A549 (cell line): Measurements from ENCODE around the gene ASCL2. TPM values are rescaled to one million over a fixed set of nuclear protein-coding genes. Genes with fewer than 3 reads are reported as not detected.

Source experiments
- ATAC-seq, 2 experiments: fragments of 200-7000 bp in 1 of 2; fragments of >200 bp in 1 of 2; cut with Nextera tagmentation in 1 of 2; cut with Tn5 transposase in 1 of 2; 3 replicates each; pipeline versions ENCODE4 v1.8.0 to v1.9.1; 2018 to 2020; ENCODE audit warnings: mild to moderate bottlenecking in 1 of 2, moderate library complexity in 1 of 2
- CTCF ChIA-PET: fragments of 300-600 bp; sonication (Branson Sonifier 250); formaldehyde crosslinking; extraction: SDS; loops from one replicate; lab custom pipeline; 2021; ENCODE audit warnings: antibody characterized with exemption, inconsistent platforms; lab: Yijun Ruan, JAX
- POLR2A ChIA-PET: fragments of 350-600 bp; formaldehyde crosslinking; extraction: SDS; loops from one replicate; lab custom pipeline; 2021; ENCODE audit warnings: antibody characterized with exemption, inconsistent platforms; lab: Yijun Ruan, JAX
- DNase-seq, 2 experiments: peaks; one replicate each; pipeline versions ENCODE4 v3.0.0 to v3.0.0-alpha.2; 2011 to 2016; ENCODE audit warnings: low read depth in 1 of 2, low spot score in 1 of 2
- FAIRE-seq: peaks from 2 replicates; lab custom pipeline; 2011; peaks lifted over from hg19 to GRCh38; lab: Jason Lieb, UNC
- H3K27ac ChIP-seq, 2 experiments: fragments of >200 bp; sonication (Bioruptor Twin); formaldehyde crosslinking; 3 replicates each; pipeline ENCODE4 v1.5.1; 2016 to 2017
- H3K4me1 ChIP-seq: fragments of >200 bp; sonication (Bioruptor Twin); formaldehyde crosslinking; 3 replicates; pipeline ENCODE4 v1.6.1; 2016
- H3K4me2 ChIP-seq: fragments of >200 bp; sonication (Bioruptor Twin); formaldehyde crosslinking; 3 replicates; pipeline ENCODE4 v1.6.1; 2016
- H3K4me3 ChIP-seq: fragments of >200 bp; sonication (Bioruptor Twin); formaldehyde crosslinking; 3 replicates; pipeline ENCODE4 v1.5.1; 2016
- H3K9me3 ChIP-seq: fragments of >200 bp; sonication (Bioruptor Twin); formaldehyde crosslinking; 3 replicates; pipeline ENCODE4 v1.6.1; 2016
- BHLHE40 ChIP-seq: IDR thresholded peaks from 2 replicates; pipeline ENCODE4 v1.6.1; 2012; ENCODE audit warnings: low read depth, low read length, inconsistent platforms
- CHD4 ChIP-seq: fragments of 200-600 bp; sonication (generic); IDR thresholded peaks from 2 replicates; pipeline ENCODE4 v1.6.1; 2016; ENCODE audit warnings: antibody characterized with exemption, mild to moderate bottlenecking, borderline replicate concordance
- EHF ChIP-seq: fragments of 250-450 bp; sonication (Bioruptor Pico); IDR thresholded peaks from 2 replicates; pipeline ENCODE4 v1.5.0; 2020; ENCODE audit warnings: mild to moderate bottlenecking
- EHMT2 ChIP-seq: fragments of 200-600 bp; sonication (generic); IDR thresholded peaks from 2 replicates; pipeline ENCODE4 v1.6.1; 2016; ENCODE audit warnings: antibody characterized with exemption, low read depth, mild to moderate bottlenecking, moderate library complexity
- FOSB ChIP-seq: fragments of 250-450 bp; sonication (Bioruptor Pico); IDR thresholded peaks from 2 replicates; pipeline ENCODE4 v1.5.0; 2020; ENCODE audit warnings: mild to moderate bottlenecking, moderate library complexity
- HDAC2 ChIP-seq: fragments of 200-600 bp; sonication (generic); IDR thresholded peaks from 2 replicates; pipeline ENCODE4 v1.6.1; 2016
- HEYL ChIP-seq: fragments of 250-450 bp; sonication (Bioruptor Pico); IDR thresholded peaks from 2 replicates; pipeline ENCODE4 v1.8.0; 2021; ENCODE audit warnings: mild to moderate bottlenecking, moderate library complexity
- HOXB5 ChIP-seq: fragments of 250-450 bp; sonication (Bioruptor Pico); IDR thresholded peaks from 2 replicates; pipeline ENCODE4 v1.5.0; 2020; ENCODE audit warnings: mild to moderate bottlenecking, moderate library complexity
- JUNB ChIP-seq: fragments of >200 bp; sonication (Bioruptor Twin); formaldehyde crosslinking; IDR thresholded peaks from 2 replicates; pipeline ENCODE4 v1.6.1; 2016
- POLR2AphosphoS2 ChIP-seq: conservative IDR thresholded peaks from 2 replicates; pipeline ENCODE4 v1.6.1; 2012; ENCODE audit warnings: low read length, improper control_type of control experiment, inconsistent platforms
- RAD21 ChIP-seq, 2 experiments: fragments of >200 bp in 1 of 2; sonication (Bioruptor Twin) in 1 of 2; formaldehyde crosslinking in 1 of 2; IDR thresholded peaks in 1 of 2; conservative IDR thresholded peaks in 1 of 2; 2 replicates in 1 of 2; 3 replicates in 1 of 2; pipeline ENCODE4 v1.6.1; 2012 to 2018; ENCODE audit warnings: inconsistent platforms in 1 of 2
- RARB ChIP-seq: fragments of 250-450 bp; sonication (Bioruptor Pico); IDR thresholded peaks from 2 replicates; pipeline ENCODE4 v1.8.0; 2021; ENCODE audit warnings: mild to moderate bottlenecking, moderate library complexity
- RNF2 ChIP-seq: fragments of 200-600 bp; sonication (generic); IDR thresholded peaks from 2 replicates; pipeline ENCODE4 v1.6.1; 2016; ENCODE audit warnings: low read depth, mild to moderate bottlenecking, antibody characterized with exemption, moderate library complexity, borderline replicate concordance
- SMC3 ChIP-seq: fragments of >200 bp; sonication (Bioruptor Twin); formaldehyde crosslinking; IDR thresholded peaks from 3 replicates; pipeline ENCODE4 v1.6.1; 2018; ENCODE audit warnings: inconsistent platforms
- TFCP2L1 ChIP-seq: fragments of 250-450 bp; sonication (Bioruptor Pico); IDR thresholded peaks from 2 replicates; pipeline ENCODE4 v1.5.0; 2021; ENCODE audit warnings: mild to moderate bottlenecking
- ZC3H11A ChIP-seq: fragments of 450-650 bp; IDR thresholded peaks from 2 replicates; pipeline ENCODE4 v1.6.1; 2014; ENCODE audit warnings: antibody characterized with exemption, mild to moderate bottlenecking
- ZNF302 ChIP-seq: fragments of 250-450 bp; sonication (Bioruptor Pico); IDR thresholded peaks from 2 replicates; pipeline ENCODE4 v1.9.0; 2021; ENCODE audit warnings: inconsistent platforms, mild to moderate bottlenecking, moderate library complexity
- WGBS: methylation state at CpG from one replicate; pipeline ENCODE4 v1.1.6; 2017; ENCODE audit errors: missing lambda C conversion rate; 5-methylcytosine and 5-hydroxymethylcytosine counted together
- polyA plus RNA-seq, 4 experiments: library from polyadenylated mRNA; depleted of rRNA in 3 of 4; stranded (reverse); fragments of >200 nt; fragmentation: RNase III in 1 of 4; extraction: RNeasy Plus Mini Kit Qiagen cat#74134 plus additional on column Dnase treatment in 1 of 4; gene quantifications; 2 replicates in 3 of 4; 3 replicates in 1 of 4; pipeline ENCODE4 v1.2.3, GENCODE V29; 2011 to 2017
- TF ChIP-seq, protein P1 (sequence below): fragments of >200 bp; sonication (Bioruptor Twin); formaldehyde crosslinking; IDR thresholded peaks from 3 replicates; pipeline ENCODE4 v1.5.1; 2016
- TF ChIP-seq, protein P2 (sequence below): fragments of >200 bp; sonication (Bioruptor Twin); formaldehyde crosslinking; IDR thresholded peaks from 3 replicates; pipeline ENCODE4 v1.6.1; 2016

Gene ASCL2
- polyA plus RNA-seq, 2 of the 4 experiments (the other 2 are of a cell fraction) = not detected

DNA sequence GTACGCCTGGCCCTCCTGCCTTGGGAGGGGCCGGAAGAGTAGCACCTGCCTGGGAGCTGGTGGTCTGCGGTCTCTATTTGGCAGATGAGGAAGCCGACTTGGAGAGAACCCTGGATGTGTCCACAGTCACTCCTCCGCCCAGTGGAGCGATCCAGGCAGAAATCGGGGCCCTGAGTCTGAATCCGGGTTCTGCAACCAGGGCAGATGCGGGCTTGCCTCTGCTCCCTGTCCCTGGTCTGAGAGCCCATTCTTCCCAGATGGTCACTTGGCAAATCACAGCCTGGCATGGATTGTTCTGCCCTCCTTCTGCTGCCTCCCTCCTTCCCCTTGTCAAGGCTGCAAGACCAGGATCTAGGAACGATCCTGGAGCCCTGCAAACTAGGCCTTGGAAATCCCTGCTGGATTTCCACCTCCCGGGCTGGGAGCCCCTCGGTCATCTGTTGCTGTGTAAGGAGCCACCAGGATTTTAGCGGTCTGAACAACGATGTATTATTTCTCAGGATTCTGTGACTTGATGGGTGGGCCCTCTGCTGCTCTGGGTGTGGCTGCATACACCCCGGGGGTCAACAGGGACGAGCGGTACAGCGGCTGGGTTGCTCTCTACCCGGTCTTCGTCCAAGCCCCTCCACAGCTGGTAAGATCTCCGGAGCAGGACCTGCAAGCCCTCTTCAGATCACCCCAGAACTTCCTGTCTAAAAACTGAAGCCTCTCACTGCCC is 2.0 kb upstream of the ASCL2 start:
- FAIRE-seq (no peak), ATAC-seq (no peak), DNase-seq (no peak)
- H3K4me1 ChIP-seq = peaks cover 11% of the 10 kb centered on the region; the same call in 2 of the 3 replicates
- H3K4me2 ChIP-seq = no peak overlapping the region
- no peak overlapping the region for H3K27ac ChIP-seq
- WGBS = 72% methylated on average over 17 of the region's 21 CpGs
- CTCF ChIA-PET = interaction anchor here (1.1 to 1.4 kb wide), 3 partner anchors 32 to 79 kb away, joined by 3 to 4 read pairs (median 4); no protein-coding TSS in a partner anchor
- no peaks in the 10 kb centered on the region for H3K9me3 ChIP-seq
- POLR2A ChIA-PET = no interaction called here
- TF ChIP-seq JUNB (no peak), CHD4 (no peak), EHF (CRISPR knock-in tag) (no peak), TFCP2L1 (CRISPR knock-in tag) (no peak), RARB (CRISPR knock-in tag) (no peak), RAD21 (conservative IDR thresholded peaks at IDR 0.05 in 1 of 2, IDR thresholded peaks at IDR 0.05 in 1 of 2) (no peak), EHMT2 (no peak), RNF2 (no peak), BHLHE40 (no peak), HDAC2 (no peak), ZC3H11A (no peak)
- TF ChIP-seq, protein P1, sequence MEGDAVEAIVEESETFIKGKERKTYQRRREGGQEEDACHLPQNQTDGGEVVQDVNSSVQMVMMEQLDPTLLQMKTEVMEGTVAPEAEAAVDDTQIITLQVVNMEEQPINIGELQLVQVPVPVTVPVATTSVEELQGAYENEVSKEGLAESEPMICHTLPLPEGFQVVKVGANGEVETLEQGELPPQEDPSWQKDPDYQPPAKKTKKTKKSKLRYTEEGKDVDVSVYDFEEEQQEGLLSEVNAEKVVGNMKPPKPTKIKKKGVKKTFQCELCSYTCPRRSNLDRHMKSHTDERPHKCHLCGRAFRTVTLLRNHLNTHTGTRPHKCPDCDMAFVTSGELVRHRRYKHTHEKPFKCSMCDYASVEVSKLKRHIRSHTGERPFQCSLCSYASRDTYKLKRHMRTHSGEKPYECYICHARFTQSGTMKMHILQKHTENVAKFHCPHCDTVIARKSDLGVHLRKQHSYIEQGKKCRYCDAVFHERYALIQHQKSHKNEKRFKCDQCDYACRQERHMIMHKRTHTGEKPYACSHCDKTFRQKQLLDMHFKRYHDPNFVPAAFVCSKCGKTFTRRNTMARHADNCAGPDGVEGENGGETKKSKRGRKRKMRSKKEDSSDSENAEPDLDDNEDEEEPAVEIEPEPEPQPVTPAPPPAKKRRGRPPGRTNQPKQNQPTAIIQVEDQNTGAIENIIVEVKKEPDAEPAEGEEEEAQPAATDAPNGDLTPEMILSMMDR = no peak
- TF ChIP-seq, protein P2, sequence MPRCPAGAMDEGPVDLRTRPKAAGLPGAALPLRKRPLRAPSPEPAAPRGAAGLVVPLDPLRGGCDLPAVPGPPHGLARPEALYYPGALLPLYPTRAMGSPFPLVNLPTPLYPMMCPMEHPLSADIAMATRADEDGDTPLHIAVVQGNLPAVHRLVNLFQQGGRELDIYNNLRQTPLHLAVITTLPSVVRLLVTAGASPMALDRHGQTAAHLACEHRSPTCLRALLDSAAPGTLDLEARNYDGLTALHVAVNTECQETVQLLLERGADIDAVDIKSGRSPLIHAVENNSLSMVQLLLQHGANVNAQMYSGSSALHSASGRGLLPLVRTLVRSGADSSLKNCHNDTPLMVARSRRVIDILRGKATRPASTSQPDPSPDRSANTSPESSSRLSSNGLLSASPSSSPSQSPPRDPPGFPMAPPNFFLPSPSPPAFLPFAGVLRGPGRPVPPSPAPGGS = no peak
- H3K4me3 ChIP-seq = no peak overlapping the region

DNA sequence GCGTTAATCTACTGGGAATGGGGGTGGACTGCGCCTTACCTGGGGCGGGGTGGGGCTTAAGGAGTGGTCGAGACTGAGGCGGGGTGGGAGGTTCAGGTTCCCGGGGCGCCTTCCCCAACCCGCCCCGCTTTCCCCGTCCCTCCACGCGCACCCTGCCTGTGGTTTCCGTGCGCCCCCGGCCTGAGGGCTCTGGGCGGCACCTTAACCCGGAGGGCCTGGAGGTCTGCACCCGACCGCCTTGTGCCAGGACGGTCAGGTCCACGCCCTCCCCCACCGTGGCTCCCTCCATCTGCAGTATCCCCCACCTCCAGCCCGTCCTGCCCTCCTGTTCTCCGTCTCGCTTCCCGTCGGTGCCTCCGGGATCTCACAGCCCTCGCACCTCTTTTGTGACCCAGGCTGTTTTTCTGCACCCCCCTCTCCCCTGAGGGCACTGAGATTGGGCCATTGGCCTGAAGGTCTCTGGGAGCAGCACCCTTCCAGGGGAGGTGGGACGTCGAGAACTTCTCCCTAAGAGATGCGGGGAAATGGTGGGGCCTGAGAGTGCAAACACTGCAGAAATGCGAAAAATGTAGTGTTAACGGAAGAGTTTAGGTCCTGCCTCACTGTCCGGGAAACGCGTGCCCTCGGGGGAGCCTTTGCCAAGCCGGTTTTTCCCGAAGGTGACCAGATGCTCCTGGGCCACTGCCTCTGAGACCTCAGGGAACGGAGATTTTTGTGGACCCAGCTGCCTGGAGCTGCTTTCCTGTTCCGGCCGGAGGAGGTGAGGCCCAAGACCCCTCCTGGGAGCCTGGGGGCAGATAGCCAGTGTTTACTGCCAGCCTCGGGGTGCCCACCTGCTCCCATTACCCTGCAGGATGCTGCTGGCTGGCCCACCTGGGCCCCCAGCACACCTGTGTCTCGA is 1.2 kb upstream of the ASCL2 start:
- FAIRE-seq = no peak
- H3K9me3 ChIP-seq = no peaks in the 10 kb centered on the region
- CTCF ChIA-PET = interaction anchor here (1.1 kb wide), 1 partner anchor 33 kb away, joined by 3 read pairs; no protein-coding TSS in a partner anchor
- WGBS = 75% methylated on average over 41 of the region's 45 CpGs
- POLR2A ChIA-PET = no interaction called here
- no peak overlapping the region for H3K4me2 ChIP-seq
- H3K4me1 ChIP-seq = peaks cover 11% of the 10 kb centered on the region; the same call in 2 of the 3 replicates
- no peak overlapping the region for H3K27ac ChIP-seq
- no peak overlapping the region for H3K4me3 ChIP-seq
- no peak for DNase-seq
- ATAC-seq = no peak
- no peak for TF ChIP-seq POLR2AphosphoS2
- TF ChIP-seq SMC3 = no peak
- TF ChIP-seq HEYL (CRISPR knock-in tag) = no peak
- TF ChIP-seq, protein P1 = no peak
- no peak for TF ChIP-seq FOSB
- no peak for TF ChIP-seq HOXB5 (CRISPR knock-in tag)
- TF ChIP-seq ZNF302 = no peak
